Ishikawa (cell line): ENCODE results near the gene IRS2.

Source experiments
- CEBPB ChIP-seq: IDR thresholded peaks from 2 replicates; pipeline ENCODE4 v1.6.1; 2012
- CREB1 ChIP-seq: IDR thresholded peaks from 2 replicates; pipeline ENCODE4 v1.6.1; 2012; ENCODE audit warnings: low read depth
- EGR1 ChIP-seq: IDR thresholded peaks from 2 replicates; pipeline ENCODE4 v1.6.1; 2012
- EP300 ChIP-seq: IDR thresholded peaks from 2 replicates; pipeline ENCODE4 v1.6.1; 2012; ENCODE audit warnings: borderline replicate concordance
- FOXM1 ChIP-seq: IDR thresholded peaks from 2 replicates; pipeline ENCODE4 v1.6.1; 2012; ENCODE audit warnings: low read depth, borderline replicate concordance
- MAX ChIP-seq: IDR thresholded peaks from 2 replicates; pipeline ENCODE4 v1.6.1; 2012
- NFIC ChIP-seq: IDR thresholded peaks from 2 replicates; pipeline ENCODE4 v1.6.1; 2012
- RAD21 ChIP-seq: IDR thresholded peaks from 2 replicates; pipeline ENCODE4 v1.6.1; 2012; ENCODE audit warnings: low read depth
- REST ChIP-seq: IDR thresholded peaks from 2 replicates; pipeline ENCODE4 v1.6.1; 2012; ENCODE audit warnings: low read depth, mild to moderate bottlenecking
- TAF1 ChIP-seq: IDR thresholded peaks from 2 replicates; pipeline ENCODE4 v1.6.1; 2012; ENCODE audit warnings: low read depth, mild to moderate bottlenecking
- TCF12 ChIP-seq: IDR thresholded peaks from 2 replicates; pipeline ENCODE4 v1.6.1; 2012; ENCODE audit warnings: low read depth
- TEAD4 ChIP-seq: IDR thresholded peaks from 2 replicates; pipeline ENCODE4 v1.6.1; 2012
- USF1 ChIP-seq: IDR thresholded peaks from 2 replicates; pipeline ENCODE4 v1.6.1; 2012
- YY1 ChIP-seq: IDR thresholded peaks from 2 replicates; pipeline ENCODE4 v1.6.1; 2012; ENCODE audit warnings: low read depth
- ZBTB7A ChIP-seq: IDR thresholded peaks from 2 replicates; pipeline ENCODE4 v1.6.1; 2012; ENCODE audit warnings: low read depth

The IRS2 gene

GRCh38 chr13:109712124-109712722 lies 74.2 kb downstream of the IRS2 start:
- TF ChIP-seq CEBPB: no peak
- no peak for TF ChIP-seq NFIC
- no peak for TF ChIP-seq EP300
- no peak for TF ChIP-seq YY1
- TF ChIP-seq REST: no peak
- TF ChIP-seq ZBTB7A: no peak
- no peak for TF ChIP-seq RAD21
- no peak for TF ChIP-seq MAX
- TF ChIP-seq TEAD4: no peak
- no peak for TF ChIP-seq CREB1

- no peak for TF ChIP-seq TAF1
- no peak for TF ChIP-seq TCF12
- TF ChIP-seq CEBPB: no peak
- TF ChIP-seq REST: no peak
- TF ChIP-seq ZBTB7A: no peak
- TF ChIP-seq RAD21: no peak
- no peak for TF ChIP-seq FOXM1
- no peak for TF ChIP-seq EGR1
- TF ChIP-seq CREB1: no peak
- no peak for TF ChIP-seq YY1
- TF ChIP-seq NFIC: no peak
- no peak for TF ChIP-seq EP300
- TF ChIP-seq MAX: no peak
Observed at GRCh38 chr13:109707742-109708617, 78.4 kb downstream of the IRS2 start.

- TF ChIP-seq TAF1: no peak
- no peak for TF ChIP-seq ZBTB7A
- no peak for TF ChIP-seq EGR1
- no peak for TF ChIP-seq NFIC
- no peak for TF ChIP-seq FOXM1
- TF ChIP-seq MAX: no peak
- no peak for TF ChIP-seq YY1
Observed at GRCh38 chr13:109707044-109707741, 79.2 kb downstream of the IRS2 start.

- no peak for TF ChIP-seq NFIC
- no peak for TF ChIP-seq TEAD4
- no peak for TF ChIP-seq ZBTB7A
- no peak for TF ChIP-seq CEBPB
- no peak for TF ChIP-seq FOXM1
- TF ChIP-seq YY1: no peak
- TF ChIP-seq REST: no peak
- no peak for TF ChIP-seq MAX
- TF ChIP-seq TAF1: no peak
- TF ChIP-seq TCF12: no peak
- TF ChIP-seq EGR1: no peak
- no peak for TF ChIP-seq CREB1
- no peak for TF ChIP-seq RAD21
- no peak for TF ChIP-seq USF1
- TF ChIP-seq EP300: no peak
Observed at GRCh38 chr13:109706015-109706715, 80.2 kb downstream of the IRS2 start.
